NK-92 treated with Interleukin-12 subunit alpha and Interleukin-12 subunit beta, amount 100 ng/mL, for 24 hours (cell line): ENCODE data around the gene TOMM22.

Source experiments
- DNase-seq: peaks from one replicate; lab custom pipeline; 2025; lab: John Stamatoyannopoulos, UW

Gene TOMM22

GRCh38 chr22:38715852-38716251 is 34.1 kb downstream of the TOMM22 start:
- no peak for DNase-seq

- DNase-seq, result no peak
Measured at GRCh38 chr22:38716271-38716670, 34.5 kb downstream of the TOMM22 start.

GRCh38 chr22:38716826-38717225 is 35.1 kb downstream of the TOMM22 start:
- no peak for DNase-seq

- no peak for DNase-seq
Measured at GRCh38 chr22:38717244-38717643, 35.5 kb downstream of the TOMM22 start.

- no peak for DNase-seq
Measured at GRCh38 chr22:38718414-38718813, 36.7 kb downstream of the TOMM22 start.

DNA sequence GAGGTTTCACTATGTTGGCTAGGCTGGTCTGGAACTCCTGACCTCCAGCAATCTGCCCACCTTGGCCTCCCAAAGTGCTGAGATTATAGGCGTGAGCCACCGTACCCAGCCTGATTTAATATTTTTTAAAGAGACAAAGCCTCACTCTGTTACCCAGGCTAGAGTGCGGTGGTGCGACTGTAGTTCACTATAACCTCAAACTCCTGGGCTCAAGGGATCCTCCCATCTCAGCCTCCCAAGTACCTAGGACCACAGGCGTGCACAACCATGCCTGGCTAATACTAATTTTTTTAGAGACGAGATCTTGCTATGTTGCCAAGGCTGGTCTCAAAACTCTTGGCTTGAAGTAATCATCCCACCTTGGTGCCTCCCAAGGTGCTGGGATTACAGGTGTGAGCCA is 37.4 kb downstream of the TOMM22 start:
- DNase-seq, result no peak

DNA sequence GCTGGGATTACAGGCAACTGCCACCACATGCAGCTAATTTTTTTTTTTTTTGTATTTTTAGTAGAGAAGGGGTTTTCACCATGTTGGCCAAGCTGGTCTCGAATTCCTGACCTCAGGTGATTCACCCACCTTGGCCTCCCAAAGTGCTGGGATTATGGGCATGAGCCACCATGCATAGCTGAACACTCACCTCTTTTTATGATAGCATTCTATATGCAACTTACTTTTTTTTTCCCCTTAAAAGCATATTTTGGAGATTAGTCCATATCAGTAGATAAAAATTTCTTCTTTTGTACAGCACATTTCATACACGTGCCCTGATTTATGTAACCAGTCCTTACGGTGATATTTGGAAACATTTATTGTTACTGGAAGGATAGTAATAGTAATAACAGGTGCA is 38.6 kb downstream of the TOMM22 start:
- DNase-seq, result no peak

DNA sequence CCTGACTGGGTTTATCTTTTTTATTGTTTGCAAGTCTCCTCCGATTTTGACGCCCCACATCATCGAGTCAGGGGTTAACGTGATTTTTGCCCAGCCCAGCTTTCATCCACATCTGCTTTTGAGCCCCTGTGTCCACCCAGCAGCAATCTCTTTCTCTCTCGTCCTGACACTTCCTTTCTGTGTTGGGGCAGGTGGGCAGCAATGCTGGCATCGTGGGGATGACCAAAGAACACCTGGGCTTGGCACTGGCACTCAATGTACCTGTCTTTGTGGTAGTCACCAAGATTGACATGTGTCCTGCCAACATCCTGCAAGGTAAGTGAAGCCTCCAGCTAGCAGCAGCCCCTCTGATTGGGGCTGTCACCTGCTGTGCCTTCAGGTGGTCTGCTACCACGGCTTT is 39.8 kb downstream of the TOMM22 start:
- DNase-seq, result no peak

- DNase-seq, result no peak
Measured at GRCh38 chr22:38724176-38724575, 42.4 kb downstream of the TOMM22 start.

DNA sequence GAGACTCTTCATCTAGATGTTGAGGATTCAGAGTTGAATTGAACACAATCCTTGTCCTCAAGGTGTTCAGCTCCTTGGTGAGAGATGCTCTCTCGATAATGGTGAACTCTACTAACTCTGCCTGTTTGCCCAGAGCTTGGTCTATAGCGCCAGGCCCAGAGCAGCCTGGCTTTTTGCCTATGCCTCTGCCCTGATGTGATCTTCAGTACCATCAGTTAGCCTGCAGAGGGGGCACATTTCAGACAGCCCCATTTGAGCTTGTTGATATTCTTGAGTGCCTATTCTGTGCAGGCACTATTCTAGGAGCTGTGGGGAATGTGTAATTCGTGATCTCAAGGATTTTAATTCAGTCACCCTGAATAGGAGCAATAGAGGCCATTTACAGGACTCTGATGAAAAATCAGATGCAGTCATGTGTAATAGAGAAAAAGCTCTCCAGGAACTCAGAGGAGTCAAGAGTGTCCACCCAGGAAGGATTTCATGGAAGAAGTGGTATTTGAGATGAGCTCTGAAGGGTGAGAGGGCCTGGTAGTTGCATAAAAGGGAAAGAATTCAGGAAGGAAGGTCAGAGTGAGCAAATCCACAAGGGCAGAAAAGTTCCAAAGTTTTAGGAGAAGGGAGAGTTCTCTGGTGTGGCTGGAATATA is 43.3 kb downstream of the TOMM22 start:
- no peak for DNase-seq

DNA sequence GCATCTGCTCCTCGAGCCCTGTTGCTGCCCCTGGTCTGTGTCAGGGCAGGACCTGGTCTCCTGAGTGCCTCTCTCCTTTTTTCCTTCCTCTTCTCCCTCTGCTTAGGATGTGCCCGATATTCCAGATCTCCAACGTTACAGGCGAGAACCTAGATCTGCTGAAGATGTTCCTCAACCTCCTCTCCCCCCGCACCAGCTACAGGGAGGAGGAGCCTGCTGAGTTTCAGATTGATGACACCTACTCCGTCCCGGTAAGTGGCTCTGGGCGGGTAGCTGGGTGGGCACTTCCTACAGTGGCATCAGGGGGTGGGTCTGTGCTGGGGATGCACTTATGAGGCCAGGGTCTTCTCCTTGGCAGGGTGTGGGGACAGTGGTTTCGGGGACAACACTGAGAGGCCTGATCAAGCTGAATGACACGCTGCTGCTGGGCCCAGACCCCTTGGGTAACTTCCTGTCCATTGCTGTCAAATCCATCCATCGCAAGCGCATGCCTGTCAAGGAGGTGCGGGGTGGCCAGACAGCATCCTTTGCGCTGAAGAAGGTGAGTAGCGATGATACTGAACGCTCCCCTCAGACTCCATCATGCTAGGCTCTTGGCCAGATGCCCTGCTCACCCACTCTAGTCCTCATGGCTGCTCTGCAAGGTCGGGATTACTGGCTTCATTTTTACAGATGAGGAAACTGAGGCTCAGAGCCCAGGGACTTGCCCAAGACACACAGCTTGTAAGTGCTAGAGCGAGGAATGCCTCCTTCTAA is 44.3 kb downstream of the TOMM22 start:
- no peak for DNase-seq

DNA sequence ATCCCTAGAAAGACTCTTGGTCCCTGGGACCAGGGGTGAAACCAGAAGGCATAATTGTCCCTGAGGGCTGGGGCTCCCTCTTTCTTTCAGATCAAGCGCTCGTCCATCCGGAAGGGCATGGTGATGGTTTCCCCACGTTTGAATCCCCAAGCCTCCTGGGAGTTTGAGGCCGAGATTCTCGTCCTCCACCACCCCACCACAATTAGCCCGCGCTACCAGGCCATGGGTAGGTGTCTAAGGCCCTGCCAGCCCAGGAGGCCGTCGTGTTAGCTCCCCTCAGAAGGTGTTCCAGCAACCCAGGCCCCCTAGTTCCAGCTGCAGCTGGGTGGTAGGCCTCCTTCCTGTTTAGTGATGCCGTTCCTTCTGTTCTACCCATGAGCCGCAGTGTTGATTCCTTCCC is 45.4 kb downstream of the TOMM22 start:
- no peak for DNase-seq

- no peak for DNase-seq
Measured at GRCh38 chr22:38727530-38728451, 46.0 kb downstream of the TOMM22 start.

- no peak for DNase-seq
Measured at GRCh38 chr22:38728871-38729796, 47.4 kb downstream of the TOMM22 start.

- no peak for DNase-seq
Measured at GRCh38 chr22:38729946-38730345, 48.2 kb downstream of the TOMM22 start.

DNA sequence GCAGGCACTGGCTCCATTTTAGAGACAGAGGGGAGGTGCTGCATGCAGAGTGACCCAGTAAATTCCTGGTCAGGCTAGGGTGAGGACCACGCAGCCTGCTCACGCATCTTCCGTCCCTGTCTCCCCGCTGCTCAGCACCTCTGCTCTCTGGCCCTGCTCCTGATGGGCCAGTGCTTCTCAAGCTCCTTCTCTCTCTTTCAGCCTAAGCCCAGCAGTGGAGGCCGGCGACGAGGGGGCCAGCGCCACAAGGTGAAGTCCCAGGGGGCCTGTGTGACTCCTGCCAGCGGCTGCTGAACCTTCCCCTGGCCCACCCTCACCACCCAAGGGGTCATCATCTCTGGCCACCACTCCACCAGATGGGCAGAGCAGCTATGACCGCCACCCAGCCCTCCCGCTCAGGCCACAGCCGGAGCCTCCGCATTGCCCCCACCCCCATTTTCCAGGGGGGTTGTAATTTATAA is 48.7 kb downstream of the TOMM22 start:
- no peak for DNase-seq

DNA sequence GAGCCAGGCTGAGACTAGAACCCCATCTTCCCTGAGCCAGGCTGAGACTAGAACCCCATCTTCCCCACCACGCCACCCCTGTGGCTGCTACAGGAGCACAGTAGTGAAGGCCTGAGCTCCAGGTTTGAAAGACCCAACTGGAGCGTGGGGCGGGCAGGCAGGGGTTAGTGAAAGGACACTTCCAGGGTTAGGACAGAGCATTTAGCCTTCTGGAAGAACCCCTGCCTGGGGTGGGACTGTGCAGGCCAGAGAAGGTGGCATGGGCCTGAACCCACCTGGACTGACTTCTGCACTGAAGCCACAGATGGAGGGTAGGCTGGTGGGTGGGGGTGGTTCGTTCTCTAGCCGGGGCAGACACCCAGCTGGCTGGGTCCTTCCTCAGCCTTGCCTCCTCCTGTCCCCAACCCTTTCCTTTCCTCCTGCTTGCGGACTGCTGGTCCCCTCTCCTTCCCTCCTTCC is 50.0 kb downstream of the TOMM22 start:
- no peak for DNase-seq

GRCh38 chr22:38732251-38732815 is 50.6 kb downstream of the TOMM22 start:
- DNase-seq, result no peak

DNA sequence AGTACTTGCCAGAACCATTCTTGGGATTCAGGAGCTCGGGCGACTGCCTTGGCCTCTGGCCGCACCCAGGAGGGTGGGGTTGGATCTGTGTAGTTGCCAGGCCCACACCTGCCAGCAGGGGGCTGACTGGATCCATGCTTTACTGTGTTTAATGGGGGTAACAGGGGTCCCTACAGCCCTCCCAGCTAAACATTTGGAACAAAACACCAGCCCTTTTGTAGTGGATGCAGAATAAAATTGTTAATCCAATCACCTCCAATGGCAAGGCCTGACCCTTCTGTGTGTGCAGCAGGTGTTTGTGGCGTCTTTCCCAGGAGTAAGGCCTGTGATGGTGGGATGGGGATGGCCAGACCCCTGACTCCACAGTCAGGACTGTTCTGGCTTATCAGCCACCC is 51.6 kb downstream of the TOMM22 start:
- DNase-seq, result no peak

DNA sequence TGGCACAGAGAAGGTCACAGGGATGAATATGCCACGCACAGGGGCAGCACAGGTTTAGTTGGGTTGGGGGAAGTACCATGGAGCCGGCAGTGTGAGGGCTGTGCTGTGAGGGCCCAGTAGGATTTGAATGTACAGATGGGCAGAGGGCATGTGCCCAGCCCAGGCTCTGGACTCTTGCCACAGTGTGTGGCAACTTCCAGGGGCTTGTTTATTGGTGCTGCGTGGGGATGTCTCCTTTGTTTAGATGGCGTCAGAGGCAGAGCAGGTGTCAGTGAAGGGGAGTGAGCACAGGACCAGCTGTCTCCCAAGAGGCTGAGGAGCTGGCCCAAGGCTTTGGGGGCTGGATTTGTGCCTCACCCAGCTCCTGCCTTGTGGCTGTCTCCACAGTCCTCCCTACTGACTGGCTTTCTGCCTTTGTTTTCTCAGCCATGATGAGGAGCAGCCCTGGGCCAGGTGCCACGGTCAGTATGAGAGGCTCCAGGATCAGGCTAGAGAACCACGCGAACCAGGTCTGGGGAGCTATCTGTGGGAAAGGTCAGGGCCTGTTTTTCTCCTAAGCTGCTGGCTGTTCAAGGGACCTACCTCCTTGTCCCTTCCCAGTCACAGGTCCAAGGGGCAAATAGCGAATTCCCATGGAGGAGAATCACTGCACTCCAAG is 52.1 kb downstream of the TOMM22 start:
- DNase-seq, result no peak
